H9 (cell line): Measurements from ENCODE around the gene PTPRK. TPM values are rescaled to one million over a fixed set of nuclear protein-coding genes. Genes with fewer than 3 reads are reported as not detected.

Experiments
- DNase-seq: peaks from one replicate; pipeline ENCODE4 v3.0.0-alpha.2; 2017
- H2AFZ ChIP-seq: one replicate; pipeline ENCODE4 v1.6.1; 2013; ENCODE audit warnings: mild to moderate bottlenecking, low read length, control low read depth, moderate library complexity
- H2AK5ac ChIP-seq: 2 replicates; pipeline ENCODE4 v1.6.1; 2013; ENCODE audit warnings: low read length, control low read depth, mixed read lengths; ENCODE audit not compliant: insufficient read length
- H2BK120ac ChIP-seq: one replicate; pipeline ENCODE4 v1.6.1; 2013; ENCODE audit warnings: low read depth, mild to moderate bottlenecking, low read length, control low read depth, inconsistent platforms; ENCODE audit not compliant: poor library complexity, severe bottlenecking
- H2BK12ac ChIP-seq: 2 replicates; pipeline ENCODE4 v1.6.1; 2013; ENCODE audit warnings: low read length, control low read depth, mixed read lengths, low read depth; ENCODE audit not compliant: insufficient read length
- H2BK15ac ChIP-seq: 2 replicates; pipeline ENCODE4 v1.6.1; 2013; ENCODE audit warnings: low read depth, low read length, control low read depth
- H2BK20ac ChIP-seq: one replicate; pipeline ENCODE4 v1.6.1; 2013; ENCODE audit warnings: low read depth, mild to moderate bottlenecking, low read length, control low read depth, inconsistent platforms; ENCODE audit not compliant: poor library complexity, severe bottlenecking
- H2BK5ac ChIP-seq: 2 replicates; pipeline ENCODE4 v1.6.1; 2013; ENCODE audit warnings: low read length, control low read depth, mixed read lengths; ENCODE audit not compliant: insufficient read length
- H3K14ac ChIP-seq: 2 replicates; pipeline ENCODE4 v1.6.1; 2013; ENCODE audit warnings: low read length, control low read depth; ENCODE audit not compliant: insufficient read depth
- H3K18ac ChIP-seq: 2 replicates; pipeline ENCODE4 v1.6.1; 2013; ENCODE audit warnings: low read depth, mild to moderate bottlenecking, mixed read lengths, low read length, control low read depth; ENCODE audit not compliant: insufficient read length
- H3K23ac ChIP-seq: 2 replicates; pipeline ENCODE4 v1.6.1; 2013; ENCODE audit warnings: low read length, control low read depth, mixed read lengths, low read depth; ENCODE audit not compliant: insufficient read length
- H3K23me2 ChIP-seq: 2 replicates; pipeline ENCODE4 v1.6.1; 2013; ENCODE audit warnings: low read depth, mild to moderate bottlenecking, mixed read lengths, low read length, control low read depth; ENCODE audit not compliant: insufficient read length, poor library complexity, severe bottlenecking
- H3K27ac ChIP-seq: 2 replicates; pipeline ENCODE4 v1.5.1; 2013; ENCODE audit warnings: low read length, control low read depth, mixed read lengths, low read depth; ENCODE audit not compliant: insufficient read length
- H3K27me3 ChIP-seq: 2 replicates; pipeline ENCODE4 v1.6.1; 2013; ENCODE audit warnings: low read length, control low read depth, inconsistent platforms; ENCODE audit not compliant: insufficient read depth
- H3K4ac ChIP-seq: 2 replicates; pipeline ENCODE4 v1.6.1; 2013; ENCODE audit warnings: low read depth, mild to moderate bottlenecking, control low read depth, inconsistent platforms, low read length, moderate library complexity
- H3K4me1 ChIP-seq: 2 replicates; pipeline ENCODE4 v1.6.1; 2013; ENCODE audit warnings: low read length, control low read depth, inconsistent platforms; ENCODE audit not compliant: insufficient read depth
- H3K4me2 ChIP-seq: 2 replicates; pipeline ENCODE4 v1.6.1; 2013; ENCODE audit warnings: low read length, control low read depth, mixed read lengths; ENCODE audit not compliant: insufficient read length, insufficient read depth
- H3K56ac ChIP-seq: 2 replicates; pipeline ENCODE4 v1.6.1; 2013; ENCODE audit warnings: low read depth, mild to moderate bottlenecking, mixed read lengths, low read length, control low read depth; ENCODE audit not compliant: insufficient read length
- H3K79me1 ChIP-seq: 2 replicates; pipeline ENCODE4 v1.6.1; 2013; ENCODE audit warnings: low read depth, mild to moderate bottlenecking, moderate library complexity, low read length, control low read depth, inconsistent platforms; ENCODE audit not compliant: insufficient read depth, poor library complexity, severe bottlenecking
- H3K79me2 ChIP-seq: 2 replicates; pipeline ENCODE4 v1.6.1; 2013; ENCODE audit warnings: low read length, control low read depth, inconsistent platforms; ENCODE audit not compliant: insufficient read depth
- H3K9ac ChIP-seq: 2 replicates; pipeline ENCODE4 v1.6.1; 2013; ENCODE audit warnings: low read length, control low read depth, mixed read lengths; ENCODE audit not compliant: insufficient read length; ENCODE audit errors: extremely low read depth
- H3K9me3 ChIP-seq: one replicate; pipeline ENCODE4 v1.6.1; 2013; ENCODE audit warnings: low read depth, low read length, inconsistent platforms; ENCODE audit not compliant: control insufficient read depth
- H3T11ph ChIP-seq: one replicate; pipeline ENCODE4 v1.6.1; 2013; ENCODE audit warnings: mild to moderate bottlenecking, low read length, control low read depth, inconsistent platforms
- H4K20me1 ChIP-seq: one replicate; pipeline ENCODE4 v1.6.1; 2013; ENCODE audit not compliant: control insufficient read depth, insufficient read length, insufficient read depth
- H4K5ac ChIP-seq: 2 replicates; pipeline ENCODE4 v1.6.1; 2013; ENCODE audit warnings: low read depth, mild to moderate bottlenecking, mixed read lengths, low read length, control low read depth; ENCODE audit not compliant: insufficient read length
- H4K8ac ChIP-seq: replicated peaks from 2 replicates; pipeline ENCODE4 v1.6.1; 2013; ENCODE audit warnings: low read length, control low read depth, mixed read lengths, low read depth; ENCODE audit not compliant: insufficient read length
- H4K91ac ChIP-seq: 2 replicates; pipeline ENCODE4 v1.6.1; 2013; ENCODE audit warnings: low read depth, mild to moderate bottlenecking, moderate library complexity, mixed read lengths, low read length, control low read depth; ENCODE audit not compliant: insufficient read length
- H3K27ac Mint-ChIP-seq, 3 experiments: 2 replicates in 2 of 3; 3 replicates in 1 of 3; pipeline ENCODE4 v1.8.0; 2020 to 2021; ENCODE audit warnings: mixed read lengths in 3 of 3, mild to moderate bottlenecking in 1 of 3, moderate library complexity in 1 of 3
- H3K27me3 Mint-ChIP-seq: 2 replicates; pipeline ENCODE4 v1.8.0; 2021; ENCODE audit warnings: low read depth, mild to moderate bottlenecking, moderate library complexity, mixed read lengths
- H3K36me3 Mint-ChIP-seq, 3 experiments: 2 replicates in 2 of 3; 3 replicates in 1 of 3; pipeline ENCODE4 v1.8.0; 2020 to 2021; ENCODE audit warnings: low read depth in 3 of 3, mixed read lengths in 3 of 3; ENCODE audit not compliant: insufficient read depth in 1 of 3
- H3K4me1 Mint-ChIP-seq, 2 experiments: 2 replicates each; pipeline ENCODE4 v1.8.0; 2020; ENCODE audit warnings: mixed read lengths in 2 of 2
- H3K4me3 Mint-ChIP-seq, 2 experiments: 2 replicates in 1 of 2; 3 replicates in 1 of 2; pipeline ENCODE4 v1.8.0; 2020 to 2021; ENCODE audit warnings: mild to moderate bottlenecking in 2 of 2, mixed read lengths in 2 of 2, moderate library complexity in 1 of 2
- H3K9me3 Mint-ChIP-seq, 2 experiments: 2 replicates in 1 of 2; 3 replicates in 1 of 2; pipeline ENCODE4 v1.8.0; 2020; ENCODE audit warnings: mild to moderate bottlenecking in 2 of 2, mixed read lengths in 2 of 2, moderate library complexity in 1 of 2
- CTCF ChIP-seq: fragments of 200-600 bp; sonication (generic); conservative IDR thresholded peaks from 3 replicates; pipeline ENCODE4 v1.8.0; 2021; ENCODE audit warnings: antibody characterized with exemption, mild to moderate bottlenecking
- total RNA-seq: library from RNA; stranded (reverse); gene quantifications from 2 replicates; pipeline ENCODE4 v1.2.1, GENCODE V29; 2021

The PTPRK gene
- total RNA-seq, 1 experiment from 2014 or later, result 47.9 TPM

- Histone ChIP-seq H3K18ac (no peak overlapping the region), H4K91ac (no peak overlapping the region), H4K8ac (no peak overlapping the region), H3K4ac (no peak overlapping the region), H3K79me1 (no peaks in the 10 kb centered on the region), H2BK20ac (no peak overlapping the region), H3K9ac (no peak overlapping the region), H2BK5ac (no peak overlapping the region), H3K9me3 (no peaks in the 10 kb centered on the region), H3K27ac (no peak overlapping the region), H3K56ac (no peak overlapping the region), H3K4me2 (no peak overlapping the region), H3K14ac (no peak overlapping the region), H3K23ac (no peak overlapping the region), H2BK15ac (no peak overlapping the region), H3K27me3 (no peaks in the 10 kb centered on the region), H3K79me2 (no peaks in the 10 kb centered on the region), H3K4me1 (no peaks in the 10 kb centered on the region), H3T11ph (no peak overlapping the region), H2AFZ (no peak overlapping the region), H2AK5ac (no peak overlapping the region), H2BK12ac (no peak overlapping the region), H2BK120ac (no peak overlapping the region), H4K5ac (no peak overlapping the region), H4K20me1 (no peaks in the 10 kb centered on the region), H3K23me2 (no peaks in the 10 kb centered on the region)
- no peak overlapping the region for H3K27ac Mint-ChIP-seq
- no peaks in the 10 kb centered on the region for H3K36me3 Mint-ChIP-seq
- TF ChIP-seq CTCF, result no peak
- H3K27me3 Mint-ChIP-seq, result no peaks in the 10 kb centered on the region
- no peaks in the 10 kb centered on the region; a peak in 1 of 4 replicates for H3K4me1 Mint-ChIP-seq
- DNase-seq, result no peak
- no peak overlapping the region for H3K4me3 Mint-ChIP-seq
- H3K9me3 Mint-ChIP-seq, result no peaks in the 10 kb centered on the region
These were observed 345.7 kb downstream of the PTPRK start for GRCh38 chr6:128174724-128175123.
